ENCODE data around the gene TIGD4. TPM values are rescaled to one million over a fixed set of nuclear protein-coding genes. Genes with fewer than 3 reads are reported as not detected.

TIGD4 gene
- total RNA-seq, 2 donors from 2014 or later: 2.1 to 2.9 TPM

DNA sequence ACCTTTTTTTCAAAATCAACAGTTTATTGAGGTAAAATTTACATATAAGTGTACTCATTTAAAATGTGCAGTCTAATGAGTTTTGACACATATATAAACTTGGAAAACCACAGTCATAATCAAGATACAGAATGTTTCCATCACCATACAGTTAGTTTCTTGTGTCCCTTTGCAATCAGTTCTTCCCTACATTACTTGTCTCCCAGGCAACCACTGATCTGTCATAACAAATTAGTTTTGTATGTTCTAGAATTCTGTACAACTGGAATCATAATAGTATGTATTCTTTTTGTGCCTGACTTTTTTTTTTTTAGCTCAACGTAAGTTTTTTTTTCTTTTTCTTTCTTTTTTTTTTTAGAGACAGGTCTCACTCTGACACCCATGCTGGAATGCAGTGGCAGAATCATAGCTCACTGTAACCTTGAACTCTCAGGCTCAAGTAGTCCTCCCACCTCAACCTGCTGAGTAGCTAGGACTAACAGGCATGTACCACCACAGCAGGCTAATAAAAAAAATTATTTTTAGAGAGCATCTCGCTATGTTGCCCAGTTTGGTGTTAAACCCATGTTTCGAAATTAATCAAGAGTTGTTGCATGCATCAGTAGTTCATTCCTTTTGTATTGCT lies 27.1 kb upstream of the TIGD4 start:
- Mint-ChIP-seq H3K9me3 (peaks cover 15% of the 10 kb centered on the region), H3K36me3 (ENCODE audit: low read depth) (peaks cover 32% of the 10 kb centered on the region), H3K27me3 (ENCODE audit: insufficient read depth) (no peaks in the 10 kb centered on the region), H3K27ac (no peak overlapping the region), H3K4me1 (no peaks in the 10 kb centered on the region), H3K4me3 (no peak overlapping the region)
- no peak for TF ChIP-seq CTCF (conservative IDR thresholded peaks at IDR 0.05)
- H3K4me3 ChIP-seq (ENCODE audit: low read length): no peak overlapping the region
- H3K9ac ChIP-seq (ENCODE audit: extremely low read depth, low read length, poor library complexity, severe bottlenecking): no peak overlapping the region
- H3K27ac ChIP-seq (ENCODE audit: low read depth, low read length): no peak overlapping the region
- WGBS, 2 experiments (ENCODE audit: insufficient coverage in 1 of 2, insufficient read length in 1 of 2): 90 to 95% methylated on average over 3 of the region's 3 CpGs
- H3K4me1 ChIP-seq (ENCODE audit: control insufficient read depth, insufficient read depth, low read length): no peaks in the 10 kb centered on the region
- DNase-seq: no peak
- peaks cover 13% of the 10 kb centered on the region for H3K9me3 ChIP-seq (ENCODE audit: control insufficient read depth, low read length)
- H3K36me3 ChIP-seq (ENCODE audit: control insufficient read depth, insufficient read depth, low read length): no peaks in the 10 kb centered on the region
- H3K27me3 ChIP-seq (ENCODE audit: control insufficient read depth, insufficient read depth, low read length, poor library complexity, severe bottlenecking): no peaks in the 10 kb centered on the region

- Histone ChIP-seq H3K36me3 (ENCODE audit: control insufficient read depth, insufficient read depth, low read length) (no peaks in the 10 kb centered on the region), H3K9ac (ENCODE audit: extremely low read depth, low read length, poor library complexity, severe bottlenecking) (no peak overlapping the region), H3K27me3 (ENCODE audit: control insufficient read depth, insufficient read depth, low read length, poor library complexity, severe bottlenecking) (no peaks in the 10 kb centered on the region), H3K4me1 (ENCODE audit: control insufficient read depth, insufficient read depth, low read length) (no peaks in the 10 kb centered on the region), H3K4me3 (ENCODE audit: low read length) (no peak overlapping the region), H3K9me3 (ENCODE audit: control insufficient read depth, low read length) (peaks cover 13% of the 10 kb centered on the region), H3K27ac (ENCODE audit: low read depth, low read length) (no peak overlapping the region)
- WGBS, 2 experiments (ENCODE audit: insufficient coverage in 1 of 2, insufficient read length in 1 of 2): 90% methylated on average over 2 of the region's 2 CpGs; no CpG with 5 or more reads in 1 of the 2 experiments
- Mint-ChIP-seq H3K27ac (no peak overlapping the region), H3K9me3 (peaks cover 15% of the 10 kb centered on the region), H3K4me3 (no peak overlapping the region), H3K27me3 (ENCODE audit: insufficient read depth) (no peaks in the 10 kb centered on the region), H3K36me3 (ENCODE audit: low read depth) (peaks cover 31% of the 10 kb centered on the region), H3K4me1 (no peaks in the 10 kb centered on the region)
- no peak for TF ChIP-seq CTCF (conservative IDR thresholded peaks at IDR 0.05)
- no peak for DNase-seq
Measured at GRCh38 chr4:152805818-152806217, 26.3 kb upstream of the TIGD4 start.

DNA sequence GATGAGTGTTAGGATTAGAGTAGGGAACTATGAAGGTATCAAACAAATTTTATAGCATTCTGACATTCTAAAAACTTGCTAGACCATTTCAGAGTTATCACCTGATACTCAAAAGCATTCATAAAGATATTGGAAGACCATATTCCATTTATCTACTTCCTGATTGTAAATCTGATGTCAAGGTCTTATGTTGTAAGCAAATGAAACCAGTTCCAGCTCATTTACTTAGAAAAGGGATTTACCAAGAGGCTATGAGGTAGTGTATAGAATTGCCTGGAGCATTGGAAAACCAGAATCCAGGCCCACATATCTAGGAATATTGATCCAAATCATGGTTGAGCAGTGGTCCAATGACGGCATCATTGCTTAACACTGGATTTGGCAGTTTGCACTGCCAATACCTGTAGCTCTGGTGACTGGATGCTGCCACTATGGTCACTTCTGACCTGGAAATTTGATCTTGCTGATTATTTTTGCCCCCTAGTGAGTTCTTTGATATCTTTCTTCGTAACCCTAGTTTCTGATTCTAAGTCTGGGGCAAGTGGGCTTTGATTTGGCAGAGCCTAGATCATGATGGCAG lies 25.6 kb upstream of the TIGD4 start:
- peaks cover 13% of the 10 kb centered on the region for H3K9me3 ChIP-seq (ENCODE audit: control insufficient read depth, low read length)
- no peaks in the 10 kb centered on the region for H3K27me3 ChIP-seq (ENCODE audit: control insufficient read depth, insufficient read depth, low read length, poor library complexity, severe bottlenecking)
- no peaks in the 10 kb centered on the region for H3K36me3 ChIP-seq (ENCODE audit: control insufficient read depth, insufficient read depth, low read length)
- no peaks in the 10 kb centered on the region for H3K4me1 ChIP-seq (ENCODE audit: control insufficient read depth, insufficient read depth, low read length)
- no peak for TF ChIP-seq CTCF (conservative IDR thresholded peaks at IDR 0.05)
- Mint-ChIP-seq H3K27me3 (ENCODE audit: insufficient read depth) (no peaks in the 10 kb centered on the region), H3K4me3 (no peak overlapping the region), H3K27ac (no peak overlapping the region), H3K36me3 (ENCODE audit: low read depth) (peaks cover 27% of the 10 kb centered on the region), H3K9me3 (peaks cover 15% of the 10 kb centered on the region), H3K4me1 (no peaks in the 10 kb centered on the region)
- 90 to 97% methylated on average over 2 of the region's 2 CpGs for WGBS, 2 experiments (ENCODE audit: insufficient coverage in 1 of 2, insufficient read length in 1 of 2)
- H3K9ac ChIP-seq (ENCODE audit: extremely low read depth, low read length, poor library complexity, severe bottlenecking): no peak overlapping the region
- no peak overlapping the region for H3K27ac ChIP-seq (ENCODE audit: low read depth, low read length)
- DNase-seq: no peak
- no peak overlapping the region for H3K4me3 ChIP-seq (ENCODE audit: low read length)

Measured in endodermal cell (in vitro differentiated cells).